ENCODE data around the gene KANK2.

DNA sequence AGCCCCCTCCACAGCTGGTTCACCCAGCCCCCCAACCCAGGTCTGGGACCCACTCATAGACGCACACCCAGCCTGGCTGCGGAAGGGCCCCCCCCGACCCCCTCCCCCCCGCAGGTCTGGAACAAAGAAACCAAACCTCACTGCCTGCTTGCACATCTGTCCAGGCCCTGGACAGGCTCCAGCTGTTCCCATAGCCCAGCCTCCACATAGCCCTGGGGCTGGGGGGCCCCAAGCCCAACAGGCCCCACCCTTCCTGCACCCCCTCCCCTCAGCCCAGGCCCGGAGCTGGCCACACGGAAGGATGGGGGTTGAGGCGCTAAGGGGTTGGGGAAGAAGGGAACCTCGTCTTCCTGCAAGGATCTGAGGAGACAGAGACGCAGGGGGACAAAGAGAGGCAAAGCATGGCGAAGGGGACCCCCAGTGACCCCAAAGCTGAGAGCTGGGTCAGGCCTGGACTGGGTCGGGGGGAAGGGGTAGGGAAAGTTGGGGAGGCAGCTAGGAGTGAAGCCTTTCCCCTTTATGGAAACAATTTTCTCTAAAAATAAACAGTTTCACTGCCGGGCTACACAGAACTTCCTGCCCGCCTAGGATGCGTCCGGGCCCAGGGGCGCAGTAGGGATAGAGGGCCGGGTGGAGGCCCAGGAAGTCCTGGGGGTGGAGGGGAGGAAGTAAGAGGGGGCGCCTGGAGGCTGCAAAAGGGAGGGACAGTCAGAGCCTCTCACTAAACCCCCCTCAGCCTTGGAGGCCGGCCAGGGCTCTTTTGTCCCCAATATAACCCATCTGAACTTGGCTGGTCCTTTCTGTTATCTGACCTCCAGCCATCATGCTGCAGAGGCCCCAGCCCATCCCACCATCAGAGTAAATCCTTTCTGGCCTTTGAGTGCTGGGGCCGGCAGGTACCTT lies 2.4 kb downstream of the KANK2 start:
- no peak for TF ChIP-seq EZH2 (IDR thresholded peaks at IDR 0.05; ENCODE audit: borderline replicate concordance, low read length)
- TF ChIP-seq, protein P1, sequence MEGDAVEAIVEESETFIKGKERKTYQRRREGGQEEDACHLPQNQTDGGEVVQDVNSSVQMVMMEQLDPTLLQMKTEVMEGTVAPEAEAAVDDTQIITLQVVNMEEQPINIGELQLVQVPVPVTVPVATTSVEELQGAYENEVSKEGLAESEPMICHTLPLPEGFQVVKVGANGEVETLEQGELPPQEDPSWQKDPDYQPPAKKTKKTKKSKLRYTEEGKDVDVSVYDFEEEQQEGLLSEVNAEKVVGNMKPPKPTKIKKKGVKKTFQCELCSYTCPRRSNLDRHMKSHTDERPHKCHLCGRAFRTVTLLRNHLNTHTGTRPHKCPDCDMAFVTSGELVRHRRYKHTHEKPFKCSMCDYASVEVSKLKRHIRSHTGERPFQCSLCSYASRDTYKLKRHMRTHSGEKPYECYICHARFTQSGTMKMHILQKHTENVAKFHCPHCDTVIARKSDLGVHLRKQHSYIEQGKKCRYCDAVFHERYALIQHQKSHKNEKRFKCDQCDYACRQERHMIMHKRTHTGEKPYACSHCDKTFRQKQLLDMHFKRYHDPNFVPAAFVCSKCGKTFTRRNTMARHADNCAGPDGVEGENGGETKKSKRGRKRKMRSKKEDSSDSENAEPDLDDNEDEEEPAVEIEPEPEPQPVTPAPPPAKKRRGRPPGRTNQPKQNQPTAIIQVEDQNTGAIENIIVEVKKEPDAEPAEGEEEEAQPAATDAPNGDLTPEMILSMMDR (IDR thresholded peaks at IDR 0.05; ENCODE audit: low read length), result no peak

Data from OCI-LY1 (cell line).